Hematopoietic multipotent progenitor cell treated with erythropoietin and hydrocortisone succinate and interleukin-3 and kit ligand, for 15 days (in vitro differentiated cells): ENCODE results near the gene LGR6.
"Not testable (repeated sequence)": the region's sequence is repeated elsewhere in the genome, so short reads cannot be mapped to it uniquely, and the experiment has no call there.

Experiments
- DNase-seq: peaks from one replicate; pipeline ENCODE4 v3.0.0-alpha.2; 2015; ENCODE audit warnings: low spot score

Gene LGR6

GRCh38 chr1:202176949-202177927 is 16.4 kb upstream of the LGR6 start:
- DNase-seq, result no peak

GRCh38 chr1:202179828-202180750 is 13.5 kb upstream of the LGR6 start:
- DNase-seq, result no peak

GRCh38 chr1:202180751-202181139 is 12.9 kb upstream of the LGR6 start:
- DNase-seq, result not testable (repeated sequence)

GRCh38 chr1:202181586-202181985 is 12.0 kb upstream of the LGR6 start:
- DNase-seq, result no peak

- DNase-seq, result no peak
Observed at GRCh38 chr1:202182040-202182877, 11.3 kb upstream of the LGR6 start.

- peak; percentile 74 for DNase-seq
Observed at GRCh38 chr1:202184750-202185460, 8.7 kb upstream of the LGR6 start.

- DNase-seq, result no peak
Observed at GRCh38 chr1:202186327-202186726, 7.3 kb upstream of the LGR6 start.

GRCh38 chr1:202187041-202187671 is 6.4 kb upstream of the LGR6 start:
- no peak for DNase-seq

- no peak for DNase-seq
Observed at GRCh38 chr1:202187697-202188407, 5.7 kb upstream of the LGR6 start.

- DNase-seq, result peak; percentile 75
Observed at GRCh38 chr1:202189001-202189790, 4.4 kb upstream of the LGR6 start.

GRCh38 chr1:202189918-202190715 is 3.5 kb upstream of the LGR6 start:
- no peak for DNase-seq

GRCh38 chr1:202191391-202191790 is 2.2 kb upstream of the LGR6 start:
- not testable (repeated sequence) for DNase-seq

GRCh38 chr1:202192770-202193613 is 607 bp upstream of the LGR6 start:
- DNase-seq, result peak; percentile 45

GRCh38 chr1:202194328-202194648 is 689 bp downstream of the LGR6 start:
- DNase-seq, result no peak

- no peak for DNase-seq
Observed at GRCh38 chr1:202197653-202198365, 4.2 kb downstream of the LGR6 start.

GRCh38 chr1:202198366-202198724 is 4.7 kb downstream of the LGR6 start:
- no peak for DNase-seq
